ENCODE measurements around the gene C4orf17. TPM values are rescaled to one million over a fixed set of nuclear protein-coding genes. Genes with fewer than 3 reads are reported as not detected.

C4orf17 gene
- total RNA-seq, 2 experiments from 2014 or later: not detected

DNA sequence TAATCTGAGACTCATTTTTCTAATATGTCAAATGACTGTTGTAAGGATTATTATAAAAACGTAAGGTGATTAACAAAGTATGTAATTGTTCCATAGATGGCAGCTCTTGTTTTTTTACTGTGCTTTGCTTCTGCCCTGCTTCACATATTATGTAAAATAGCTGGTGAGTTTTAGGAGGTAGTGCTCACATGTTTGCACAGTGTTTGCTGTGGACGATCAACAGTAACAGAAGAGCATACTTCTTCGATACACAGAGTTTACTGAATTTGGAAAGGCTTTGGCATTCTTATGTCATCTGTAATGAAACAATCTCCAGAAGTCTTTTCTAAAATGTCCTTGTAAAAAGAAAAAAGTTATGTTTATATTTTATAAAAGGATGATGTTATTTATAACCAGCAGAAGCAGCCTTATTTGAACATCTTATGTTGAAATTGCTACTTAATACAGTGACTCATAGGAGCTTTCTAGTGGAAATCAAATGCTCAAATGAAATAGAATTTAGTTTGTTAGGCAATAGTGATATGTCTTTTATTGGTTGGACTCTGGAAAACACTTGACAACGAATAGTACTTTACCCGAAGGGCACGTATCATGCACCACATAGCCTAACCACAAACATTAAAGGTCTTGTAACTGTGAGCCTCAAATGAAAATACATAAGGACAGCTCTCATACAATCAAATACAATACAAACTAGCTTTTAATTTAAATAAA, 61.9 kb downstream of the C4orf17 start:
- ChIA-PET CTCF (no interaction called here), POLR2A (interaction anchor here (0.7 kb wide), 1 partner anchor 9 kb away, joined by 3 read pairs; the partner anchor contains the start of gene TRMT10A)
- intact Hi-C loops (cut with DNase I, micrococcal nuclease): no loop called here
- Histone ChIP-seq H3K9me3 (ENCODE audit: control insufficient read depth in 1 of 2, insufficient read depth in 1 of 2, low read length in 2 of 2) (no peaks in the 10 kb centered on the region), H3K27ac (ENCODE audit: low read depth in 1 of 2, low read length in 2 of 2) (no peak overlapping the region), H3K36me3 (ENCODE audit: insufficient read depth, low read length) (no peaks in the 10 kb centered on the region), H3K4me1 (ENCODE audit: insufficient read depth, low read length) (no peaks in the 10 kb centered on the region), H3K4me3 (ENCODE audit: low read length) (no peak overlapping the region), H3K27me3 (ENCODE audit: control insufficient read depth in 1 of 2, insufficient read depth in 2 of 2, low read length in 2 of 2) (peaks cover 3 to 37% of the 10 kb centered on the region in 2 experiments)
- TF ChIP-seq, protein P1, sequence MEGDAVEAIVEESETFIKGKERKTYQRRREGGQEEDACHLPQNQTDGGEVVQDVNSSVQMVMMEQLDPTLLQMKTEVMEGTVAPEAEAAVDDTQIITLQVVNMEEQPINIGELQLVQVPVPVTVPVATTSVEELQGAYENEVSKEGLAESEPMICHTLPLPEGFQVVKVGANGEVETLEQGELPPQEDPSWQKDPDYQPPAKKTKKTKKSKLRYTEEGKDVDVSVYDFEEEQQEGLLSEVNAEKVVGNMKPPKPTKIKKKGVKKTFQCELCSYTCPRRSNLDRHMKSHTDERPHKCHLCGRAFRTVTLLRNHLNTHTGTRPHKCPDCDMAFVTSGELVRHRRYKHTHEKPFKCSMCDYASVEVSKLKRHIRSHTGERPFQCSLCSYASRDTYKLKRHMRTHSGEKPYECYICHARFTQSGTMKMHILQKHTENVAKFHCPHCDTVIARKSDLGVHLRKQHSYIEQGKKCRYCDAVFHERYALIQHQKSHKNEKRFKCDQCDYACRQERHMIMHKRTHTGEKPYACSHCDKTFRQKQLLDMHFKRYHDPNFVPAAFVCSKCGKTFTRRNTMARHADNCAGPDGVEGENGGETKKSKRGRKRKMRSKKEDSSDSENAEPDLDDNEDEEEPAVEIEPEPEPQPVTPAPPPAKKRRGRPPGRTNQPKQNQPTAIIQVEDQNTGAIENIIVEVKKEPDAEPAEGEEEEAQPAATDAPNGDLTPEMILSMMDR (IDR thresholded peaks at IDR 0.05): no peak
- Mint-ChIP-seq H3K4me3 (no peak overlapping the region), H3K9me3 (no peaks in the 10 kb centered on the region), H3K4me1 (ENCODE audit: low read depth) (no peaks in the 10 kb centered on the region), H3K27me3 (peaks cover 78% of the 10 kb centered on the region), H3K36me3 (ENCODE audit: low read depth) (no peaks in the 10 kb centered on the region), H3K27ac (no peak overlapping the region)
- no peak for ATAC-seq (ENCODE audit: poor library complexity)
- DNase-seq: no peak

DNA sequence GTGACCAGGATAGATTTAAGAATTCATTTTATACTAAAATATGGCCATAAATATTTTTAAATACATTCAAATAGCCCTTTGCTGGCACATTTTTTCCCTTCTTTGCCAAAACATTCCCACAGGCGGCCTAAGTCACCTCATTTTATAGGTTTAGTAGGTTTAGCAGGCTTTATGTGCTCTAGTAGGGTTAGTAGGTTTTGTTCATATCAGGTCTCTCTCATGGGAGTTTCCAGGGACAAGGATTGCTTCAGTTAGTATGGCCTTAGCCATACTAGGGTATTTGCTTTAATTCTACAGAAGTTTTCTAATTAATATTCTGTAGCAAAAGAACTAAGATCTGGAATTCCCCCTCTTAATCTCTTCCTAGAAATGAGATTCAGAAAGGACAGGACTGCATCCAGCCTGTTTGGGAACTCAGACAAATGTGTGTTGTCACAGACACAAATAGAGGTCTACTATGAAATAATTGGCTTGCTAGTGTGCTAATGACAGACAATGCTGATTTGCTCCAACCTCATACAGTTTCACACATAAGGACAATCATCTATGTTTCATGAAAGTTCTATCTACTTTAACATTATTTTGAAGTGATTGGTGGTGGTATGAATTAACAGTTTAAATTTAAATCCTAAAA, 63.0 kb downstream of the C4orf17 start:
- TF ChIP-seq, protein P1 (IDR thresholded peaks at IDR 0.05): no peak

DNA sequence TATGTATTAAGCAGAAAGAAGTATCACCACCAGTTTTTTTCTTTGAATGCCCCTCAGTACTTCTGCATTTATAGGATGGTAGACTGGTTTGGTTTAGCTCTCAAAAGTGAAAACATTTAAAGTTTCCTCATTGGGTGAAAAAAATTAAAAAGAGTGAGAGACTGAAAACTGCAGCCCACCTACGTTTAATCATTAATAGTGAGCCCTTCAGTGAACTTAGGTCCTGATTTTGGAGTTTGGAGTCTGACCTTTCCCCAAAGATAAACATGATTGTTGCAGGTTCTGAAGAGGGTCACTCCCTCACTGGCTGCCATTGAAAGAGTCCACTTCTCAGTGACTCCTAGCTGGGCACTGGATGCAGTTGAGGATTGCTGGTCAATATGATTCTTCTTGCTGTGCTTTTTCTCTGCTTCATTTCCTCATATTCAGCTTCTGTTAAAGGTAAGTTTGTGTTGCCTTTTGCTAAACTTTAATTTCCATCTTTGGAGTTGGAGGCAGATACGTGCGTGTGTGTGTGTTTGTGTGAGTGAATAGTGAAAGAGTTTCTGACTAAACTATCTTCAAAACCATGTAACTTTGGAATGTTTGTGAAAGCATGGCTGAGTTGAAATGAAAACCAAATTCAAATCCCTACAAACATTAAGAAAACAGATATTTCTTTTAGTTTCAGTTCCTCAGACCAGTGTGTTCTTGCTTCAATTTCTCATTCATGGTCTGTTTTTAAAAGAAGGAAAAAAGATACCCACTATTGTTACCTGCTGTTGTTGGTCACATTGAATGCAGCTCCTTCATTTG, 63.9 kb downstream of the C4orf17 start, which contains the start of gene MTTP:
TSS of gene MTTP (plus strand) at position 295 of the 795 bp plus-strand sequence. CDS start at position 381, 86 bp downstream.
- no peaks in the 10 kb centered on the region for H3K36me3 ChIP-seq (ENCODE audit: insufficient read depth, low read length)
- H3K27ac Mint-ChIP-seq: no peak within 1 kb of the TSS
- peaks cover 72% of the 10 kb centered on the region for H3K27me3 Mint-ChIP-seq
- TF ChIP-seq, protein P1 (IDR thresholded peaks at IDR 0.05): no peak
- no peaks in the 10 kb centered on the region for H3K4me1 ChIP-seq (ENCODE audit: insufficient read depth, low read length)
- no peak within 1 kb of the TSS for H3K27ac ChIP-seq (ENCODE audit: low read depth in 1 of 2, low read length in 2 of 2)
- peaks cover 3 to 40% of the 10 kb centered on the region in 2 experiments for H3K27me3 ChIP-seq (ENCODE audit: control insufficient read depth in 1 of 2, insufficient read depth in 2 of 2, low read length in 2 of 2)
- ChIA-PET POLR2A (no interaction called here), CTCF (no interaction called here)
- H3K9me3 Mint-ChIP-seq: no peaks in the 10 kb centered on the region
- H3K4me3 Mint-ChIP-seq: no peak within 1 kb of the TSS
- no peaks in the 10 kb centered on the region for H3K4me1 Mint-ChIP-seq (ENCODE audit: low read depth)
- H3K36me3 Mint-ChIP-seq (ENCODE audit: low read depth): no peaks in the 10 kb centered on the region
- intact Hi-C loops (cut with DNase I, micrococcal nuclease): no loop called here
- no peak within 1 kb of the TSS for H3K4me3 ChIP-seq (ENCODE audit: low read length)
- ATAC-seq (ENCODE audit: poor library complexity): no peak
- no peak for DNase-seq
- no peaks in the 10 kb centered on the region for H3K9me3 ChIP-seq (ENCODE audit: control insufficient read depth in 1 of 2, insufficient read depth in 1 of 2, low read length in 2 of 2)

More for the DNA sequence above, 63.0 kb downstream of the C4orf17 start:
- H3K27me3 Mint-ChIP-seq: peaks cover 73% of the 10 kb centered on the region
- H3K4me3 ChIP-seq (ENCODE audit: low read length): no peak overlapping the region
- H3K27ac ChIP-seq (ENCODE audit: low read depth in 1 of 2, low read length in 2 of 2): no peak overlapping the region
- POLR2A ChIA-PET: interaction anchor here (0.7 kb wide), 1 partner anchor 10 kb away, joined by 3 read pairs; the partner anchor contains the start of gene TRMT10A
- CTCF ChIA-PET: no interaction called here
- DNase-seq (no peak), ATAC-seq (ENCODE audit: poor library complexity) (no peak)
- H3K27me3 ChIP-seq (ENCODE audit: control insufficient read depth in 1 of 2, insufficient read depth in 2 of 2, low read length in 2 of 2): peaks cover 3 to 33% of the 10 kb centered on the region in 2 experiments
- H3K27ac Mint-ChIP-seq: no peak overlapping the region
- H3K36me3 ChIP-seq (ENCODE audit: insufficient read depth, low read length): no peaks in the 10 kb centered on the region
- no peaks in the 10 kb centered on the region for H3K4me1 ChIP-seq (ENCODE audit: insufficient read depth, low read length)
- H3K4me3 Mint-ChIP-seq: no peak overlapping the region
- intact Hi-C loops (cut with DNase I, micrococcal nuclease): no loop called here
- no peaks in the 10 kb centered on the region for H3K9me3 Mint-ChIP-seq
- no peaks in the 10 kb centered on the region for H3K9me3 ChIP-seq (ENCODE audit: control insufficient read depth in 1 of 2, insufficient read depth in 1 of 2, low read length in 2 of 2)
- no peaks in the 10 kb centered on the region for H3K36me3 Mint-ChIP-seq (ENCODE audit: low read depth)
- no peaks in the 10 kb centered on the region for H3K4me1 Mint-ChIP-seq (ENCODE audit: low read depth)
